PC-3 (cell line): ENCODE results near the gene ZNF24.

ENCODE experiments used
- CTCF ChIP-seq: fragments of 300-600 bp; sonication (generic); conservative IDR thresholded peaks from 2 replicates; pipeline ENCODE4 v1.5.1; 2017; ENCODE audit warnings: antibody characterized with exemption, low read depth, mild to moderate bottlenecking, low read length
- EZH2 ChIP-seq: fragments of 300-600 bp; sonication (generic); IDR thresholded peaks from one replicate; pipeline ENCODE4 v1.6.1; 2017; ENCODE audit warnings: antibody characterized with exemption, mild to moderate bottlenecking, low read length; ENCODE audit not compliant: unreplicated experiment
- EZH2phosphoT487 ChIP-seq: fragments of 300-600 bp; sonication (generic); IDR thresholded peaks from 2 replicates; pipeline ENCODE4 v1.6.1; 2018; ENCODE audit warnings: mild to moderate bottlenecking, antibody characterized with exemption, low read length, borderline replicate concordance

DNA sequence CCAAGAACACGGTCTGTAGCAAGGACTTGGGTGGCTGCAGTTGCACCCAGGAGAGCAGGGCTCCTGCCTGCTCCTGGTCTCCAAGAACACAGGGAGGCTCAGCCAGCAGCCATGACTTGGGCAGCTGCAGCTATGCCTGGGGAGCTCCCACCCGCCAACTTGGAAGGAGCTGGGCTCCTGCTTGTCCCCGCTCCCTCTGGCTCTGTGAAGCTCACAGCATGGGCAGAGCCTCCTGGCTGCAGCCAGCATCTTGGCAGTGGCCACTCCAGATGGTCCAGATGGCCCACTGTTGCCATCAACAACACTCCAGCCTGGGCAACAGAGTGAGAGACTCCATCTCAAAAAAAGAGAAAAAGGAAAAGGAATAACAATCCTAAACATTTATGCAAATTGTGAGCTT is 59.4 kb downstream of the ZNF24 start:
- TF ChIP-seq CTCF (no peak), EZH2 (no peak), EZH2phosphoT487 (no peak)
